ENCODE data around the gene INTU. TPM values are rescaled to one million over a fixed set of nuclear protein-coding genes. Genes with fewer than 3 reads are reported as not detected.

INTU gene
- total RNA-seq, 1 donor from 2014 or later: 18.8 TPM

DNA sequence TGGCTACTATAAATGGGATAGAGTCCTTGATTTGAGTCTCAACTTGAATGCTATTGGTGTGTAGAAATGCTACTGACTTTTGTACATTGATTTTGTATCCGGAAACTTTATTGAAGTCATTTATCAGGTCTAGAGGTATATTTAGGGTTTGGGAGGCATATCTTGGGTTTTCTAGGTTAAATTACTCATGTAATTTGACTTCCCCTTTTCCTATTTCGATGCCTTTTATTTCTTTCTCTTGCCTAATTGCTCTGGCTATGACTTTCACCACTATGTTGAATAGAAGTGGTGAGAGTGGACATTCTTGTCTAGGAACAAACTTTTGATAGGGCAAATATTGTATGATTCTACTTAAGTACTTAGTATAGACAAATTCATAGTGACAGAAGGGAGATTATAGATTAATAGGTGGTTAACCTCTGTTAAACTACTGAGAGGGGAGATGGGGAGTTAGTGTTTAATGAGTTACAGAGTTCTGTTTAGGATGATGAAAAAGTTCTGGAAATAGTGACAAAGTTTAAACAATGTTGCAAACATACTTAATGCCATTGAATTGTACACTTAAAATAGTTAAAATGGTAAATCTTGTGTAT is 126.6 kb downstream of the INTU start:
- Mint-ChIP-seq H3K4me3 (ENCODE audit: low read depth) (no peak overlapping the region), H3K9me3 (ENCODE audit: low read depth) (peaks cover 18% of the 10 kb centered on the region), H3K27ac (no peak overlapping the region), H3K27me3 (no peaks in the 10 kb centered on the region), H3K4me1 (ENCODE audit: low read depth) (no peaks in the 10 kb centered on the region), H3K36me3 (ENCODE audit: insufficient read depth) (peaks cover 3% of the 10 kb centered on the region)
- no peak for DNase-seq (ENCODE audit: low spot score, unreplicated experiment)
- TF ChIP-seq, protein P1, sequence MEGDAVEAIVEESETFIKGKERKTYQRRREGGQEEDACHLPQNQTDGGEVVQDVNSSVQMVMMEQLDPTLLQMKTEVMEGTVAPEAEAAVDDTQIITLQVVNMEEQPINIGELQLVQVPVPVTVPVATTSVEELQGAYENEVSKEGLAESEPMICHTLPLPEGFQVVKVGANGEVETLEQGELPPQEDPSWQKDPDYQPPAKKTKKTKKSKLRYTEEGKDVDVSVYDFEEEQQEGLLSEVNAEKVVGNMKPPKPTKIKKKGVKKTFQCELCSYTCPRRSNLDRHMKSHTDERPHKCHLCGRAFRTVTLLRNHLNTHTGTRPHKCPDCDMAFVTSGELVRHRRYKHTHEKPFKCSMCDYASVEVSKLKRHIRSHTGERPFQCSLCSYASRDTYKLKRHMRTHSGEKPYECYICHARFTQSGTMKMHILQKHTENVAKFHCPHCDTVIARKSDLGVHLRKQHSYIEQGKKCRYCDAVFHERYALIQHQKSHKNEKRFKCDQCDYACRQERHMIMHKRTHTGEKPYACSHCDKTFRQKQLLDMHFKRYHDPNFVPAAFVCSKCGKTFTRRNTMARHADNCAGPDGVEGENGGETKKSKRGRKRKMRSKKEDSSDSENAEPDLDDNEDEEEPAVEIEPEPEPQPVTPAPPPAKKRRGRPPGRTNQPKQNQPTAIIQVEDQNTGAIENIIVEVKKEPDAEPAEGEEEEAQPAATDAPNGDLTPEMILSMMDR (IDR thresholded peaks at IDR 0.05; ENCODE audit: unreplicated experiment): no peak

DNA sequence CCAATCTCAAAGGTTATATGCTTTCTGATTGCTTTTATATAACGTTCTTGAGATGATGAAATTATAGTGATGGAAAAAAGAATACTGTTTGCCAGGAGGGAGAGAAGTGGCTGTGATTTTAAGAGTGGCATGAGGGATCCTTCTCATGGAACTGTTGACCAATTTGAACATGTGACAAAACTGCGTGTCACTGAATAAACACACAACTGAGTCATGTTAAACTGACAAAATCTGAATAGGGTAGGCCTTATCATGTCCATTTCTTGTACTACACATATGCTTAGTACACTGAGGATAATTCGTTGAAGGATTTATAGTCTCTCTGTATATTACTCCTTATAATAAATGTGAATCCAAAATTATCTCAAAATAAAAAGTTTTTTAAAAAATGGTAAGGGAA is 127.1 kb downstream of the INTU start:
- Mint-ChIP-seq H3K36me3 (ENCODE audit: insufficient read depth) (peaks cover 3% of the 10 kb centered on the region), H3K4me3 (ENCODE audit: low read depth) (no peak overlapping the region), H3K27ac (no peak overlapping the region), H3K27me3 (no peaks in the 10 kb centered on the region), H3K9me3 (ENCODE audit: low read depth) (peaks cover 17% of the 10 kb centered on the region), H3K4me1 (ENCODE audit: low read depth) (no peaks in the 10 kb centered on the region)
- no peak for DNase-seq (ENCODE audit: low spot score, unreplicated experiment)
- TF ChIP-seq, protein P1 (IDR thresholded peaks at IDR 0.05; ENCODE audit: unreplicated experiment): no peak

DNA sequence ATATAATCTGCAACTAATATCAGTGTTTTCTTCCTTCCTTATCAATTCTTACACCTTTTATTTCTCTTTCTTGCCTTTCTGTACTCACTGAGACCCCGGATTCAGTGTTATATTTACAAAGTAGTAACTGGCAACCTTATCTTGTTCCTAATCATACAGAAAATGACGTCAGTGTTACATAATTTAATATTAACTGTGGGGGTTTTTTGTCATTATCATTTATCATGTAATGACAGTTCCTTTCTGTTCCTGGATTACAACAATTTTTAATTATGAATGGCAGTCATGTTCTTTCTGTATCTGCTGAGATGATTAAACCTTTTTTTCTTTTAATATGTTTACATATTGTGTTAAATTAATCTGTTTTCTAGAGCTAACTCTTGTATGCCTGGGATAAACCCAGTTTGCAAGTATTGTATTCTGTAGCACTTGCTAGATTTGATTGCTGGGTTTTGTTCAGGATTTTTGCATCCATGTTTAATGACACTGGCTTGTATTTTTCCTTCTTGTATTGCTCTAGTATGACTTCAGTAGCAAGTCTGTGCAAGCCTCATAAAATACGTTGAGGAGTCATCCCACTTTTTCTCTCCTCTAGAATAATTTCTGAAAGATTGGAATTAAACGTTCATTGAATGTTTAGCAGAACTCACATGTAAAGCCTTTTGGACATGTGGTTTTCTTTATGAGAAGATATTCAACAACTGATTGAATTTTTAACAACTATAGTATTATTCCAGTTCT is 138.9 kb downstream of the INTU start:
- Mint-ChIP-seq H3K27ac (no peak overlapping the region), H3K9me3 (ENCODE audit: low read depth) (no peaks in the 10 kb centered on the region), H3K27me3 (no peaks in the 10 kb centered on the region), H3K4me3 (ENCODE audit: low read depth) (no peak overlapping the region), H3K36me3 (ENCODE audit: insufficient read depth) (no peaks in the 10 kb centered on the region), H3K4me1 (ENCODE audit: low read depth) (peaks cover 6% of the 10 kb centered on the region)
- TF ChIP-seq, protein P1 (IDR thresholded peaks at IDR 0.05; ENCODE audit: unreplicated experiment): no peak
- no peak for DNase-seq (ENCODE audit: low spot score, unreplicated experiment)

DNA sequence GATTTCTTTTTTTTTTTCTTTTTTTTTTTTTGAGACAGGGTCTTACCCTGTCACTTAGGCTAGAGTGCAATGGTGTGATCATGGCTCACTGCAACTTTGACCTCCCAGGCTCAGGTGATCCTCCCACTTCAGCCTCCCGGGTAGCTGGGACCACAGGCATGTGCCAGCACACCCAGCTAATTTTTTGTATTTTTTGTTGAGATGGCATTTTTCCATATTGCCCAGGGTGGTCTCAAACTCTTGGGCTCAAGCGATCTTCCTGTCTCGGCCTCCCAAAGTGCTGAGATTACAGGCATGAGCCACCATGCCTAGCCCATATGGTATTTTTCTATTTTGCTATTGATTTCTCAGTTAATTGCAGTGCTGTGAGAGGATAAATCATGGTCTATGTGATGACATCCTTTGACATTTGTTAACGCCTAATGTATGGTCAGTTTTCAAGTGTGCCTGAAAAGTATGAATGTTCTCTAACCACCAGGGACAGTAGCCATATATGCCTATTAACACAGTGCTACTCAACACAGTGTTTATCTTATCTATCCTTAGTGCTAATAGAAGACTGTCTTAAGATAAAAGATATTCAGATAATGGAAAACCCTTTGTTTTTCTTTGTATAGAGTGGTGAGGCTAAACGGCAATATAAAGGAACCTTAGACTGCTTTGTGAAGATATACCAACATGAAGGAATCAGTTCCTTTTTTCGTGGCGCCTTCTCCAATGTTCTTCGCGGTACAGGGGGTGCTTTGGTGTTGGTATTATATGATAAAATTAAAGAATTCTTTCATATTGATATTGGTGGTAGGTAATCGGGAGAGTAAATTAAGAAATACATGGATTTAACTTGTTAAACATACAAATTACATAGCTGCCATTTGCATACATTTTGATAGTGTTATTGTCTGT is 140.3 kb downstream of the INTU start:
- Mint-ChIP-seq H3K27ac (no peak overlapping the region), H3K4me1 (ENCODE audit: low read depth) (peaks cover 15% of the 10 kb centered on the region)
- TF ChIP-seq, protein P1 (IDR thresholded peaks at IDR 0.05; ENCODE audit: unreplicated experiment): no peak

DNA sequence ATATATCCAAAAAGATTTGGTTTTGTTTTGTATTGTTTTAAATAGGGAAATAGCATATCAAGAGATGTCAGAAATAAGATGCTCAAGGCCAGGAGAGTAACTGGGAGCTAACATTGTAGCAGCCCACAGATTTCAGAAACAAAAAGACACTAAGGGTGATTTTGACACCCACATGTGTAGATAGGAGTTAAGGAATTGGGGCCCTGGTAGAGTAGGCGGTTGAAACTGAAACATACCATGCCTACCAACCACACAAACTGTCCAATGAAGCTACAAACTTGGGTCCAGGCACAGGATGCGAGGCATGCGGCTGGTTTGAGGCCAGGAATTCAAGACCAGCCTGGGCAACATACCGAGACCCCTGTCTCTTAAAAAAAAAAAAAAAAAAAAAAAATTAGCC is 143.1 kb downstream of the INTU start:
- Mint-ChIP-seq H3K36me3 (ENCODE audit: insufficient read depth) (no peaks in the 10 kb centered on the region), H3K9me3 (ENCODE audit: low read depth) (no peaks in the 10 kb centered on the region), H3K4me3 (ENCODE audit: low read depth) (no peak overlapping the region), H3K4me1 (ENCODE audit: low read depth) (peaks cover 21% of the 10 kb centered on the region), H3K27ac (no peak overlapping the region), H3K27me3 (peaks cover under 1% of the 10 kb centered on the region)
- DNase-seq (ENCODE audit: low spot score, unreplicated experiment): no peak
- TF ChIP-seq, protein P1 (IDR thresholded peaks at IDR 0.05; ENCODE audit: unreplicated experiment): no peak

More for the DNA sequence above, 140.3 kb downstream of the INTU start:
- Mint-ChIP-seq H3K36me3 (ENCODE audit: insufficient read depth) (no peaks in the 10 kb centered on the region), H3K27me3 (no peaks in the 10 kb centered on the region), H3K4me3 (ENCODE audit: low read depth) (no peak overlapping the region), H3K9me3 (ENCODE audit: low read depth) (no peaks in the 10 kb centered on the region)
- no peak for DNase-seq (ENCODE audit: low spot score, unreplicated experiment)
